ENCODE measurements around the gene ZNG1A. TPM values are rescaled to one million over a fixed set of nuclear protein-coding genes. Genes with fewer than 3 reads are reported as not detected.
"Not testable (repeated sequence)": the region's sequence is repeated elsewhere in the genome, so short reads cannot be mapped to it uniquely, and the experiment has no call there.

ZNG1A gene
- total RNA-seq, 1 donor = 24.6 TPM

- H3K27me3 ChIP-seq (ENCODE audit: insufficient read depth, low read length); H4K20me1 ChIP-seq (ENCODE audit: insufficient read depth, low read length); H3K27ac ChIP-seq (ENCODE audit: low read depth, low read length); H3K79me2 ChIP-seq (ENCODE audit: insufficient read depth, low read length); H2AFZ ChIP-seq (ENCODE audit: low read length); H3K4me1 ChIP-seq (ENCODE audit: insufficient read depth, low read length); H3K9me3 ChIP-seq (ENCODE audit: low read depth, low read length); DNase-seq (ENCODE audit: insufficient read length, low spot score, missing footprints); H3K4me2 ChIP-seq (ENCODE audit: insufficient read depth, low read length); H3K36me3 ChIP-seq (ENCODE audit: insufficient read depth, low read length); H3K4me3 ChIP-seq (ENCODE audit: insufficient read depth, low read length): not testable (repeated sequence)
Observed at GRCh38 chr9:94323-94722, 84.5 kb downstream of the ZNG1A start.

- H3K79me2 ChIP-seq (ENCODE audit: insufficient read depth, low read length); H2AFZ ChIP-seq (ENCODE audit: low read length); H3K27ac ChIP-seq (ENCODE audit: low read depth, low read length); H4K20me1 ChIP-seq (ENCODE audit: insufficient read depth, low read length); H3K9me3 ChIP-seq (ENCODE audit: low read depth, low read length); H3K4me3 ChIP-seq (ENCODE audit: insufficient read depth, low read length); H3K4me2 ChIP-seq (ENCODE audit: insufficient read depth, low read length); H3K36me3 ChIP-seq (ENCODE audit: insufficient read depth, low read length); DNase-seq (ENCODE audit: insufficient read length, low spot score, missing footprints); H3K27me3 ChIP-seq (ENCODE audit: insufficient read depth, low read length); H3K4me1 ChIP-seq (ENCODE audit: insufficient read depth, low read length): not testable (repeated sequence)
Observed at GRCh38 chr9:93909-94308, 84.9 kb downstream of the ZNG1A start.

GRCh38 chr9:90851-91250 lies 88.0 kb downstream of the ZNG1A start:
- H4K20me1 ChIP-seq (ENCODE audit: insufficient read depth, low read length); H3K36me3 ChIP-seq (ENCODE audit: insufficient read depth, low read length); H3K79me2 ChIP-seq (ENCODE audit: insufficient read depth, low read length); H2AFZ ChIP-seq (ENCODE audit: low read length); H3K27me3 ChIP-seq (ENCODE audit: insufficient read depth, low read length); H3K4me1 ChIP-seq (ENCODE audit: insufficient read depth, low read length); H3K4me2 ChIP-seq (ENCODE audit: insufficient read depth, low read length); H3K4me3 ChIP-seq (ENCODE audit: insufficient read depth, low read length); H3K27ac ChIP-seq (ENCODE audit: low read depth, low read length); H3K9me3 ChIP-seq (ENCODE audit: low read depth, low read length); DNase-seq (ENCODE audit: insufficient read length, low spot score, missing footprints): not testable (repeated sequence)

- H3K36me3 ChIP-seq (ENCODE audit: insufficient read depth, low read length); H3K27ac ChIP-seq (ENCODE audit: low read depth, low read length); H3K27me3 ChIP-seq (ENCODE audit: insufficient read depth, low read length); H3K4me2 ChIP-seq (ENCODE audit: insufficient read depth, low read length); DNase-seq (ENCODE audit: insufficient read length, low spot score, missing footprints); H3K79me2 ChIP-seq (ENCODE audit: insufficient read depth, low read length); H3K4me3 ChIP-seq (ENCODE audit: insufficient read depth, low read length); H4K20me1 ChIP-seq (ENCODE audit: insufficient read depth, low read length); H2AFZ ChIP-seq (ENCODE audit: low read length); H3K9me3 ChIP-seq (ENCODE audit: low read depth, low read length); H3K4me1 ChIP-seq (ENCODE audit: insufficient read depth, low read length): not testable (repeated sequence)
Observed at GRCh38 chr9:88396-89037, 90.3 kb downstream of the ZNG1A start.

GRCh38 chr9:87860-88259 lies 91.0 kb downstream of the ZNG1A start:
- H3K79me2 ChIP-seq (ENCODE audit: insufficient read depth, low read length); H3K4me1 ChIP-seq (ENCODE audit: insufficient read depth, low read length); H3K27me3 ChIP-seq (ENCODE audit: insufficient read depth, low read length); H3K36me3 ChIP-seq (ENCODE audit: insufficient read depth, low read length); H3K4me3 ChIP-seq (ENCODE audit: insufficient read depth, low read length); H2AFZ ChIP-seq (ENCODE audit: low read length); H3K27ac ChIP-seq (ENCODE audit: low read depth, low read length); DNase-seq (ENCODE audit: insufficient read length, low spot score, missing footprints); H3K4me2 ChIP-seq (ENCODE audit: insufficient read depth, low read length); H4K20me1 ChIP-seq (ENCODE audit: insufficient read depth, low read length); H3K9me3 ChIP-seq (ENCODE audit: low read depth, low read length): not testable (repeated sequence)

DNA sequence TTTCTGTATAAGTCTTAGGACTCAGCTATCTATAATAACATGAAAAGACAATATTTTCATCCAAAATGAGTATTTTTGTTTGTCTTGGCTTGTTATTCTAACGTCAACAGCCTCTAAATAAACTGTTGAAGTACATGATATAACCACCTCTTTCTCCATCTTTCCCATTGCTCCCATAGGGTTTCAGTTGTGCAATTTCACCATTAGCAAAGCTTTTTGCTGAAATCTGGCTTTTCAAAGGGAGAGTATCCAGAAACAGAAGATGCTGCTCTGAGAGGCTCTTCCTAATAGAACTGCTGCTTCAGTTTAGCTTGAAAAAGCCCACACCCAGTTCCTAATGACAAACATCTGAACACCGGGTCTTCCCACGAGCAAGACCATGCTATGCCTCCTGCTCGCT lies 91.8 kb downstream of the ZNG1A start:
- H3K4me1 ChIP-seq (ENCODE audit: insufficient read depth, low read length); H3K4me3 ChIP-seq (ENCODE audit: insufficient read depth, low read length); H3K79me2 ChIP-seq (ENCODE audit: insufficient read depth, low read length); DNase-seq (ENCODE audit: insufficient read length, low spot score, missing footprints); H3K36me3 ChIP-seq (ENCODE audit: insufficient read depth, low read length); H3K4me2 ChIP-seq (ENCODE audit: insufficient read depth, low read length); H3K27me3 ChIP-seq (ENCODE audit: insufficient read depth, low read length); H3K27ac ChIP-seq (ENCODE audit: low read depth, low read length); H3K9me3 ChIP-seq (ENCODE audit: low read depth, low read length); H2AFZ ChIP-seq (ENCODE audit: low read length); H4K20me1 ChIP-seq (ENCODE audit: insufficient read depth, low read length): not testable (repeated sequence)

- H3K36me3 ChIP-seq (ENCODE audit: insufficient read depth, low read length); H2AFZ ChIP-seq (ENCODE audit: low read length); H3K27me3 ChIP-seq (ENCODE audit: insufficient read depth, low read length); H3K79me2 ChIP-seq (ENCODE audit: insufficient read depth, low read length); H3K4me2 ChIP-seq (ENCODE audit: insufficient read depth, low read length); H4K20me1 ChIP-seq (ENCODE audit: insufficient read depth, low read length); H3K9me3 ChIP-seq (ENCODE audit: low read depth, low read length); H3K27ac ChIP-seq (ENCODE audit: low read depth, low read length); H3K4me1 ChIP-seq (ENCODE audit: insufficient read depth, low read length); DNase-seq (ENCODE audit: insufficient read length, low spot score, missing footprints); H3K4me3 ChIP-seq (ENCODE audit: insufficient read depth, low read length): not testable (repeated sequence)
Observed at GRCh38 chr9:86697-87096, 92.2 kb downstream of the ZNG1A start.

DNA sequence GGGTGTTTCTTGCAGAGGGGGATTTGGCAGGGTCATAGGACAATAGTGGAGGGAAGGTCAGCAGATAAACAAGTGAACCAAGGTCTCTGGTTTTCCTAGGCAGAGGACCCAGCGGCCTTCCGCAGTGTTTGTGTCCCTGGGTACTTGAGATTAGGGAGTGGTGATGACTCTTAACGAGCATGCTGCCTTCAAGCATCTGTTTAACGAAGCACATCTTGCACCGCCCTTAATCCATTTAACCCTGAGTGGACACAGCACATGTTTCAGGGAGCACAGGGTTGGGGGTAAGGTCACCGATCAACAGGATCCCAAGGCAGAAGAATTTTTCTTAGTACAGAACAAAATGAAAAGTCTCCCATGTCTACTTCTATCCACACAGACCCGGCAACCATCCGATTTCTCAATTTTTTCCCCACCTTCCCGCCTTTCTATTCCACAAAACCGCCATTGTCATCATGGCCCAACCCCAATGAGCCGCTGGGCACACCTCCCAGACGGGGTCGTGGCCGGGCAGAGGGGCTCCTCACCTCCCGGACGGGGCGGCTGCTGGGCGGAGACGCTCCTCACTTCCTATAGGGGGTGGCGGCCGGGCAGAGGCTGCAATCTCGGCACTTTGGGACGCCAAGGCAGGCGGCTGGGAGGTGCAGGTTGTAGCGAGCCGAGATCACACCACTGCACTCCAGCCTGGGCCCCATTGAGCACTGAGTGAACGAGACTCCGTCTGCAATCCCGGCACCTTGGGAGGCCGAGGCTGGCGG lies 95.7 kb downstream of the ZNG1A start:
- not testable (repeated sequence) for H3K4me3 ChIP-seq (ENCODE audit: insufficient read depth, low read length); H3K79me2 ChIP-seq (ENCODE audit: insufficient read depth, low read length); DNase-seq (ENCODE audit: insufficient read length, low spot score, missing footprints); H3K27me3 ChIP-seq (ENCODE audit: insufficient read depth, low read length); H3K4me1 ChIP-seq (ENCODE audit: insufficient read depth, low read length); H3K4me2 ChIP-seq (ENCODE audit: insufficient read depth, low read length); H3K36me3 ChIP-seq (ENCODE audit: insufficient read depth, low read length); H3K9me3 ChIP-seq (ENCODE audit: low read depth, low read length); H2AFZ ChIP-seq (ENCODE audit: low read length); H4K20me1 ChIP-seq (ENCODE audit: insufficient read depth, low read length); H3K27ac ChIP-seq (ENCODE audit: low read depth, low read length)

- H3K4me3 ChIP-seq (ENCODE audit: insufficient read depth, low read length); H2AFZ ChIP-seq (ENCODE audit: low read length); H3K4me1 ChIP-seq (ENCODE audit: insufficient read depth, low read length); H3K27me3 ChIP-seq (ENCODE audit: insufficient read depth, low read length); H3K36me3 ChIP-seq (ENCODE audit: insufficient read depth, low read length); H3K27ac ChIP-seq (ENCODE audit: low read depth, low read length); H4K20me1 ChIP-seq (ENCODE audit: insufficient read depth, low read length); H3K9me3 ChIP-seq (ENCODE audit: low read depth, low read length); H3K79me2 ChIP-seq (ENCODE audit: insufficient read depth, low read length); DNase-seq (ENCODE audit: insufficient read length, low spot score, missing footprints); H3K4me2 ChIP-seq (ENCODE audit: insufficient read depth, low read length): not testable (repeated sequence)
Observed at GRCh38 chr9:78333-78732, 100.5 kb downstream of the ZNG1A start.
